H1 (cell line): ENCODE results near the gene PTBP3.

Source experiments
- ASH2L ChIP-seq: fragments of 200-600, 300-600 bp; sonication (generic); IDR thresholded peaks from one replicate; pipeline ENCODE4 v1.7.1; 2017; ENCODE audit warnings: low read length
- CREB1 ChIP-seq: IDR thresholded peaks from 2 replicates; pipeline ENCODE4 v1.6.1; 2012; ENCODE audit warnings: inconsistent platforms
- CTCF ChIP-seq, 3 experiments: IDR thresholded peaks; 1 replicate in 2 of 3; 2 replicates in 1 of 3; pipeline versions ENCODE4 v1.5.1 to v1.6.1; 2011; ENCODE audit warnings: low read length in 3 of 3, mild to moderate bottlenecking in 3 of 3, inconsistent platforms in 2 of 3, low read depth in 1 of 3, moderate library complexity in 1 of 3; ENCODE audit not compliant: insufficient read depth in 1 of 3; ENCODE audit errors: control extremely low read depth in 1 of 3
- EGR1 ChIP-seq: IDR thresholded peaks from 2 replicates; pipeline ENCODE4 v1.6.1; 2011; ENCODE audit warnings: low read depth, low read length, borderline replicate concordance
- EP300 ChIP-seq, 2 experiments: IDR thresholded peaks; 1 replicate in 1 of 2; 2 replicates in 1 of 2; pipeline ENCODE4 v1.6.1; 2011 to 2012; ENCODE audit warnings: low read depth in 2 of 2, low read length in 2 of 2, mild to moderate bottlenecking in 2 of 2, borderline replicate concordance in 1 of 2, inconsistent platforms in 1 of 2, moderate library complexity in 1 of 2
- EZH2 ChIP-seq: fragments of 200-600 bp; sonication (generic); IDR thresholded peaks from 2 replicates; pipeline ENCODE4 v1.7.1; 2012; ENCODE audit warnings: low read depth, mild to moderate bottlenecking, moderate library complexity, low read length, inconsistent platforms; ENCODE audit not compliant: severe bottlenecking
- GABPA ChIP-seq: IDR thresholded peaks from 2 replicates; pipeline ENCODE4 v1.6.1; 2011; ENCODE audit warnings: mild to moderate bottlenecking, low read length, moderate library complexity, borderline replicate concordance; ENCODE audit not compliant: insufficient read depth
- KDM5A ChIP-seq: fragments of 200-600 bp; IDR thresholded peaks from 2 replicates; pipeline ENCODE4 v1.7.1; 2012; ENCODE audit warnings: mild to moderate bottlenecking, low read length, inconsistent platforms, mixed read lengths
- MAX ChIP-seq: IDR thresholded peaks from 2 replicates; pipeline ENCODE4 v1.6.1; 2012; ENCODE audit warnings: inconsistent platforms
- POLR2A ChIP-seq, 2 experiments: IDR thresholded peaks; 1 replicate in 1 of 2; 2 replicates in 1 of 2; pipeline ENCODE4 v1.6.1; 2011; ENCODE audit warnings: low read depth in 2 of 2, low read length in 2 of 2, mild to moderate bottlenecking in 2 of 2; ENCODE audit errors: control extremely low read depth in 1 of 2
- POLR2AphosphoS5 ChIP-seq: IDR thresholded peaks from 2 replicates; pipeline ENCODE4 v1.6.1; 2011; ENCODE audit warnings: low read depth, low read length
- RAD21 ChIP-seq, 2 experiments: IDR thresholded peaks in 1 of 2; conservative IDR thresholded peaks in 1 of 2; 2 replicates each; pipeline ENCODE4 v1.6.1; 2011; ENCODE audit warnings: low read depth in 2 of 2, low read length in 2 of 2, improper control_type of control experiment in 1 of 2, inconsistent platforms in 1 of 2, mild to moderate bottlenecking in 1 of 2, moderate library complexity in 1 of 2
- SIN3A ChIP-seq, 2 experiments: IDR thresholded peaks in 1 of 2; conservative IDR thresholded peaks in 1 of 2; 2 replicates each; pipeline ENCODE4 v1.6.1; 2011 to 2012; ENCODE audit warnings: low read length in 2 of 2, improper control_type of control experiment in 1 of 2, low read depth in 1 of 2, mild to moderate bottlenecking in 1 of 2
- ZNF274 ChIP-seq: IDR thresholded peaks from 2 replicates; pipeline ENCODE4 v1.7.0; 2012; ENCODE audit warnings: low read length, borderline replicate concordance; ENCODE audit errors: extremely low read depth

GRCh38 chr9:112203536-112203935 is 129.9 kb downstream of the PTBP3 start:
- TF ChIP-seq CTCF (IDR thresholded peaks at IDR 0.05; ENCODE audit: control extremely low read depth in 1 of 3, insufficient read depth in 1 of 3, low read depth in 1 of 3, low read length in 3 of 3), result no peak
- no peak for TF ChIP-seq KDM5A
- no peak for TF ChIP-seq GABPA
- TF ChIP-seq EZH2, result no peak
- TF ChIP-seq SIN3A (conservative IDR thresholded peaks at IDR 0.05 in 1 of 2, IDR thresholded peaks at IDR 0.05 in 1 of 2; ENCODE audit: low read depth in 1 of 2, low read length in 2 of 2), result no peak
- TF ChIP-seq POLR2AphosphoS5, result no peak
- TF ChIP-seq ZNF274, result no peak
- no peak for TF ChIP-seq EGR1
- TF ChIP-seq CREB1, result no peak
- TF ChIP-seq ASH2L, result no peak
- TF ChIP-seq MAX, result no peak
- TF ChIP-seq EP300 (IDR thresholded peaks at IDR 0.05; ENCODE audit: borderline replicate concordance in 1 of 2, low read depth in 2 of 2, low read length in 2 of 2), result no peak
- no peak for TF ChIP-seq POLR2A (IDR thresholded peaks at IDR 0.05; ENCODE audit: control extremely low read depth in 1 of 2, low read depth in 2 of 2, low read length in 2 of 2)
- no peak for TF ChIP-seq RAD21 (IDR thresholded peaks at IDR 0.05 in 1 of 2, conservative IDR thresholded peaks at IDR 0.05 in 1 of 2; ENCODE audit: low read depth in 2 of 2, low read length in 2 of 2)
